ENCODE measurements around the gene TMX1. TPM values are rescaled to one million over a fixed set of nuclear protein-coding genes. Genes with fewer than 3 reads are reported as not detected.
"Not testable (repeated sequence)": the region's sequence is repeated elsewhere in the genome, so short reads cannot be mapped to it uniquely, and the experiment has no call there.

TMX1 gene
- 34.8 TPM for total RNA-seq

DNA sequence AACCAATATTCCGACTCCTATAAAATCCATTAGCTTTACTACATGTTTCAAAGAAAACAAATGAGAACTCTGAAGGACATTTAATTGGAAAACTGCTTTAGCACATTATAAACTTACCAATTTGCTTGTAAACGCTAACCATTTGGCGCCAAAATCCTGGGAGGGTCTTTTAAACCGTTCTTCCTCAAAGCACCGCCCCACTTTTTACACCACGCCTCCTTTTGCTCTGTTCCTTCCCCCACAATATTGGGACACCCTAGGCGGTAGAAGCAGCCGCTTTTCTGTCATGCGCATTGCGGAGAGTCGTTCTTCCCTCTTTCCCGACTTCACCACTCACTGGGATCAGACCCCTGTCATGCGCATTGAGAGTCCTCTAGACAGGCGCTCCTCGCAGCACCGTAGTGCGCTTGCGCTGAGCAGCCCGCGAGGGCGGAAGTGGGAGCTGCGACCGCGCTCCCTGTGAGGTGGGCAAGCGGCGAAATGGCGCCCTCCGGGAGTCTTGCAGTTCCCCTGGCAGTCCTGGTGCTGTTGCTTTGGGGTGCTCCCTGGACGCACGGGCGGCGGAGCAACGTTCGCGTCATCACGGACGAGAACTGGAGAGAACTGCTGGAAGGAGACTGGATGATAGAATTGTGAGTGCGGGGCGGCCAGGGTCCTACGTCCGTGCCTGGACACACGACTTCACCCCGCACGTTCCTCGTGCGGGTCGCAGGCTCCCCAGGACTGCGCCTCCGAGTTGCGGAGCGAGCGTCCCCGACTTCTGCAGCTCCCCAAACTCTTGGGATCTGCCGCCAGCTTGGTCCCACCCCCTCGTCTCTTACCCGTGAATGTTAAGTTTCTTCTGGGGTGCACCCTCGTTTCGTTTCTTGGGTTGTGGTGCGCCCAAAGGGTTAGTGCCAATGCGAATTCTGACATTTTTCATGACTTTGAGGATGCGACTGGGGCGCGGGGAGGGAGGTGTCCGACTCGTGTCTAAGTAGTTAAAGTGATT is at the start of gene TMX1:
Gene TMX1 (plus strand): TSS at position 435 of the 991 bp plus-strand sequence. CDS start 46 bp downstream, at position 481.
- peaks cover 38% of the 10 kb centered on the region for H3K4me1 ChIP-seq (ENCODE audit: insufficient read depth, low read length)
- H3K27me3 ChIP-seq (ENCODE audit: insufficient read depth, low read length) = no peaks in the 10 kb centered on the region
- no peaks in the 10 kb centered on the region for H3K9me3 ChIP-seq (ENCODE audit: low read depth, low read length)
- peak within 1 kb of the TSS; percentile 81 for H3K4me3 ChIP-seq (ENCODE audit: low read length)

DNA sequence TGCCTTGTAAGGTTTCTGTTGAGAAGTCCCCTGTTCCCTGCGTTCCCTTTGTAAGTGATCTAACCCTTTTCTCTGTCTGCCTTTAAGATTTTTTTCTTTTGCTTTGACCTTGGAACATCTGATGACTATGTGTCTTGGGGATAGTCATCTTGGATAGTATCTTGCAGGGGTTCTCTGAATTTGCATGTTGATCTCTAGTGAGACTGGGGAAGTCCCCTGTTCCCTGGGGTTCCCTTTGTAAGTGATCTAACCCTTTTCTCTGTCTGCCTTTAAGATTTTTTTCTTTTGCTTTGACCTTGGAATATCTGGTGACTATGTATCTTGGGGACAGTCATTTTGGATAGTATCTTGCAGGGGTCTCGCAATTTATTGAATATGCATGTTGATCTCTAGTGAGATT is 38.2 kb upstream of the TMX1 start:
- Histone ChIP-seq H3K27me3 (ENCODE audit: insufficient read depth, low read length) (no peaks in the 10 kb centered on the region), H3K4me1 (ENCODE audit: insufficient read depth, low read length) (peaks cover 5% of the 10 kb centered on the region), H3K4me3 (ENCODE audit: low read length) (no peak overlapping the region), H3K9me3 (ENCODE audit: low read depth, low read length) (no peaks in the 10 kb centered on the region)

DNA sequence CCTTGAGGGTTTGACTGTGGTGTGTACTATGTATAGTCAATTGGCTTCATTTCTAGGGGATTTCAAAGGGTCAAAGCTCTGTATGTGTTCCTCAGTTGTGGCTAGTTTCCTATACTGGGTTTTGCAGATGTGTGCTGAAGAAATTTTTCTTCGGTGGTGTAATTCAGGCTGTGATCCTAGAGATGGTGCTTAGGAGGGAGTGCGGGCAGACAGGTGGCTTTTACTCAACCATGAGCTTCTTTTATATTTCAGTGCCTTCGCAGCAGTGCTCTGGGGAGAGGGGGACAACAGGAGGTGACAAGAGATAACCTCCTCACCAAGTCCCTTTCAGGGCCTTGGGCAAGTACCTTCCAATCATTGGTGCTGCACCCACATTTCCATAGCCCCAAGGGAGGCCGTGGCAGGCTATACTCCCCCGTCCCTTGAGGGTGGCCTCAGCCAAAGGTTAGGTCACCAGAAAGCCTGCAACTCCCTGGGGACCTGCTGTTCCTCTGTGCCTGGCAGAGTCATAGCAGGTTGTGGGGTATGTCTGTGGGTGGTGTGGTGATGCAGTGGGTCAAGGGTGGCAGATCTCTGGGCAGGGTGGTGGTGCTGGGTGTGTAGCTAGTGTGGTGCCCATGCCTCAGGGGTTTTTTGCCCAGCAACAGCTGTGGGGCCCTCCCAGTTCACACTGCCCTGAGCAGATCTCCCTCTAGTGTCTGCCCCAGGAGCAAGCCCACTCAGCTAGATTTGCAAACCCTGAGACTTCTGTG is 37.0 kb upstream of the TMX1 start:
- Histone ChIP-seq H3K27me3 (ENCODE audit: insufficient read depth, low read length) (no peaks in the 10 kb centered on the region), H3K9me3 (ENCODE audit: low read depth, low read length) (no peaks in the 10 kb centered on the region), H3K4me1 (ENCODE audit: insufficient read depth, low read length) (peaks cover 5% of the 10 kb centered on the region), H3K4me3 (ENCODE audit: low read length) (no peak overlapping the region)

DNA sequence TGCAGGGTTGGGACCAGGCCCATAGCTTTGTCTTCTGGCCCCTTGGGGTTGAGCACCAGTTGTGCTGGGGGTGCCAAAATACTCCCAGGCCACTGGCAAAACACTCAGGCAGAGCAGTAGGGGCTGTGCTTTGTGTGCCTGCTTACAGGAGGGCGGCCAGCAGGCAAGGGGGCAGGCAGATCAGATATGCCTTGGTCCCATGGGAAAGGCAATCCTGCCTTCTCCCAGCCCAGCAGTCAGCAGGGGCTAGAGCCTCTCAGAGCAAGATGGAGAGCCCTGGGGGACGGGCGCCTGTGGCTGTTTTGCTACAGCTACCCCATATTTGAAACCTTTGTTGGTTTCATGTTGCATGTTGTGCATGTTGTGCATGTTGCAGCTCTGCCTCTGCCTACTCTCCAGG is 36.2 kb upstream of the TMX1 start:
- H3K4me1 ChIP-seq (ENCODE audit: insufficient read depth, low read length) = peaks cover 5% of the 10 kb centered on the region
- H3K4me3 ChIP-seq (ENCODE audit: low read length) = no peak overlapping the region
- no peaks in the 10 kb centered on the region for H3K9me3 ChIP-seq (ENCODE audit: low read depth, low read length)
- H3K27me3 ChIP-seq (ENCODE audit: insufficient read depth, low read length) = no peaks in the 10 kb centered on the region

GRCh38 chr14:51205486-51205885 is 34.6 kb upstream of the TMX1 start:
- H3K9me3 ChIP-seq (ENCODE audit: low read depth, low read length) = no peaks in the 10 kb centered on the region
- H3K4me3 ChIP-seq (ENCODE audit: low read length) = no peak overlapping the region
- no peaks in the 10 kb centered on the region for H3K27me3 ChIP-seq (ENCODE audit: insufficient read depth, low read length)
- H3K4me1 ChIP-seq (ENCODE audit: insufficient read depth, low read length) = peaks cover 5% of the 10 kb centered on the region

DNA sequence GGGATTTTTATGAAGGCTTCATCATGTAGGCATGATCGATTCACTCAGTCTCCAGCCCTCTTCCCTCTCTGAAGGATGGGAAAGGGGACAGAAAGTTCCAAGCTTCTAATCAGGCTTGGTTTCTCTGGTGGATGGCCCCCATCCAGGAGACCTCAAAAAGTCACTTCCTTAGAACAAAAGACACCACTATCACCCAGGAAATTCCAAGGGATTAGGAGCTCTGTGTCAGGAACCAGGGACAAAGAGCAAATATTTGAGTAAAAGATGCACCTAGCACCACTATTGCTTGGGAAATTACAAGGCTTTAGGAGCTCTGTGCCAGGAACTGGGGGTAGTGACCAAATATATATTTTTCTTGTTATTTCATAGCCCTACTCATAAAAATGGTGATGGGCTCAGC is 33.6 kb upstream of the TMX1 start:
- H3K9me3 ChIP-seq (ENCODE audit: low read depth, low read length) = no peaks in the 10 kb centered on the region
- no peak overlapping the region for H3K4me3 ChIP-seq (ENCODE audit: low read length)
- H3K27me3 ChIP-seq (ENCODE audit: insufficient read depth, low read length) = no peaks in the 10 kb centered on the region
- H3K4me1 ChIP-seq (ENCODE audit: insufficient read depth, low read length) = peaks cover 5% of the 10 kb centered on the region

DNA sequence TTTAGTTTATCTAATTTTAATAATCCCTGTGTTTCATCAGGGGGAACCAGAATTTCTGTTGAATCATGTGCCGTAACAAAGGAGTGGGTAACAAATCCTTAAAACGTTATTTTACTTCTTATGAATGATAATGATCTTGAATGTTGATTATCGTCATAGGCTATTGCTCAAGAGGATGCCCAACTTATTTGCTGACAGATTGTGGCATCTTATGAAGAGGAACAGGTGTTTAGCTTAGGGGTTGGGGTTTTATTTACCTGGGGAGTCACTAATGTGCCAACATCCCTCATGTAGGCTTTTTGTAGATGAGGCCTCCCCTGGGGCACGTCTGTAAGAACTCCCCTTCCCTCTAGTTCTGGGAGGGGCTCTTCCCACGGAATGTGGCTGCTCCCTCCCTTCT is 32.4 kb upstream of the TMX1 start:
- Histone ChIP-seq H3K4me3 (ENCODE audit: low read length) (no peak overlapping the region), H3K27me3 (ENCODE audit: insufficient read depth, low read length) (no peaks in the 10 kb centered on the region), H3K9me3 (ENCODE audit: low read depth, low read length) (no peaks in the 10 kb centered on the region), H3K4me1 (ENCODE audit: insufficient read depth, low read length) (peaks cover 5% of the 10 kb centered on the region)

- H3K27me3 ChIP-seq (ENCODE audit: insufficient read depth, low read length) = no peaks in the 10 kb centered on the region
- no peaks in the 10 kb centered on the region for H3K4me1 ChIP-seq (ENCODE audit: insufficient read depth, low read length)
- no peak overlapping the region for H3K4me3 ChIP-seq (ENCODE audit: low read length)
- H3K9me3 ChIP-seq (ENCODE audit: low read depth, low read length) = no peaks in the 10 kb centered on the region
Measured at GRCh38 chr14:51208982-51209381, 31.1 kb upstream of the TMX1 start.

GRCh38 chr14:51209457-51209856 is 30.6 kb upstream of the TMX1 start:
- no peaks in the 10 kb centered on the region for H3K9me3 ChIP-seq (ENCODE audit: low read depth, low read length)
- H3K4me1 ChIP-seq (ENCODE audit: insufficient read depth, low read length) = no peaks in the 10 kb centered on the region
- H3K4me3 ChIP-seq (ENCODE audit: low read length) = no peak overlapping the region
- H3K27me3 ChIP-seq (ENCODE audit: insufficient read depth, low read length) = no peaks in the 10 kb centered on the region

GRCh38 chr14:51210594-51210993 is 29.5 kb upstream of the TMX1 start:
- no peaks in the 10 kb centered on the region for H3K27me3 ChIP-seq (ENCODE audit: insufficient read depth, low read length)
- no peak overlapping the region for H3K4me3 ChIP-seq (ENCODE audit: low read length)
- no peaks in the 10 kb centered on the region for H3K9me3 ChIP-seq (ENCODE audit: low read depth, low read length)
- H3K4me1 ChIP-seq (ENCODE audit: insufficient read depth, low read length) = no peaks in the 10 kb centered on the region

DNA sequence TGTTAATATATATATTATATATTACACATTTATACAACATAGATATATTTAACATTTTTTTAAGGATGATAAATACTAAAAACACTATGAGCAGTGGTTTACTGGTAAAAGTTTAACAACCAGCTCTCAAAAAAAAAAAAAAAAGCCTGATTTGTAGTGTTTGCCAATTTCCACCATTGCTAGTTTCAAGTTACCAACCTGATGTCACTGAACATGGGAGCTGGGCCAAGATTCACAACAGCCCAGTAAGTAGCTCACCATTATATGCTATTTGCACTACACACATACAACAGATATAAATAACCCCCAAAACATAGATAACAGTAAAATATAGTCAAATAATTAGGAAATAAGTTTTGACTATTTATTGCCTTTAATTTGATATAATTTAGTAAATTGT is 28.9 kb upstream of the TMX1 start:
- Histone ChIP-seq H3K9me3 (ENCODE audit: low read depth, low read length) (no peaks in the 10 kb centered on the region), H3K27me3 (ENCODE audit: insufficient read depth, low read length) (no peaks in the 10 kb centered on the region), H3K4me1 (ENCODE audit: insufficient read depth, low read length) (no peaks in the 10 kb centered on the region), H3K4me3 (ENCODE audit: low read length) (no peak overlapping the region)

GRCh38 chr14:51216602-51217001 is 23.4 kb upstream of the TMX1 start:
- Histone ChIP-seq H3K9me3 (ENCODE audit: low read depth, low read length) (no peaks in the 10 kb centered on the region), H3K27me3 (ENCODE audit: insufficient read depth, low read length) (no peaks in the 10 kb centered on the region), H3K4me3 (ENCODE audit: low read length) (no peak overlapping the region), H3K4me1 (ENCODE audit: insufficient read depth, low read length) (peaks cover 4% of the 10 kb centered on the region)

DNA sequence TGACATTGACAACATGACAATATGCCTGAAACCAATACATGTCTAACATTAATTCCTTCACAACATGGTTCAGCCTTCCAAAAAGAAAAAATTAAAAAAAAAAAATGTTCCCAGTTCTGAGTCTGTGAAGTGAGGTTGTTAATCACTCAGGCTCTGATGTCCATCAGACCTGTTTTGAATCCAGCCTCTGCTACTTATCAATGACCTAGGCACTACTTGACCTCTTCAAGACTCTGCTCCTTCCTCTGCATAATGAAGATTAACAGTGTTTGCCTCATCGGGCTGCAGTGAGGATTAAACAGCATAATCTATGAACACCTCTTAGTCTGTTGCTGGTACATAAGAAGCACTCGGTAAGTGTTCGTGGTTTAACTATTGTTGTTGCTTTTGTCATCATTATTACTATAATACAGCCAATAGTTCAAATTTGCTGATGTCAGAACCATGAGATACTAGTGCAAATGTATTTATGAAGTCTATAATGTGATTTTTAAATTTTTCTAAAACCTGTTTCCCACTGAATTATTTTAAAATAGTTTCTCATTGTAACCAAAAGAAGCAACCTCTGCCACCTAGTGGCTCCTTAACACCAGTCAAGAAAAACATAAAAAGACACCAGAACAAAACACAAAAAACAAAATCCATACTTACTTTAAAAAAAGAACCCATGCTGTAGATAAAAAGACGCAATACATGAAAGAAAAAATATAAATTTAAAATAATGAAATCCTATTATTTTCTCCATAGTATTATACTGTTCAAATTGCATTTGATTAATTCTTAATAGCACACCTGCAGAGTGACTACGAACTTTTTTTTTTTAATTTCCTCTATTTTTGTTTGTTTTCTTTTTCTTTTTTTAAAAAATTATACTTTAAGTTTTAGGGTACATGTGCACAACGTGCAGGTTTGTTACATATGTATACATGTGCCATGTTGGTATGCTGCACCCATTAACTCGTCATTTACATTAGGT is 20.3 kb upstream of the TMX1 start:
- Histone ChIP-seq H3K27me3 (ENCODE audit: insufficient read depth, low read length) (no peaks in the 10 kb centered on the region), H3K9me3 (ENCODE audit: low read depth, low read length) (no peaks in the 10 kb centered on the region), H3K4me1 (ENCODE audit: insufficient read depth, low read length) (peaks cover 4% of the 10 kb centered on the region), H3K4me3 (ENCODE audit: low read length) (no peak overlapping the region)

DNA sequence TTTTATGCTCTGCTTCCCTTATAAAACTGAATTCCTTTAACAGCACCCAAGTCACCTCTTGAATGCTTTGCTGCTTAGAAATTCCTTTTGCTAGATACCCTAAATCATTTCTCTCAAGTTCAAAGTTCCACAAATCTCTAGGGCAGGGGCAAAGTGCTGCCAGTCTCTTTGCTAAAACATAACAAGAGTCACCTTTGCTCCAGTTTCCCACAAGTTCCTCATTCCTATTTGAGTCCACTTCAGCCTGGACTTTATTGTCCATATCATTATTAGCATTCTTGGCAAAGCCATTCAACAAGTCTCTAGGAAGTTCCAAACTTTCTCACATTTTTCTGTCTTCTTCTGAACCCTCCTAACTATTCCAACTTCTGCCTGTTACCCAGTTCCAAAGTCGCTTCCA is 16.6 kb upstream of the TMX1 start:
- H3K4me3 ChIP-seq (ENCODE audit: low read length); H3K4me1 ChIP-seq (ENCODE audit: insufficient read depth, low read length); H3K27me3 ChIP-seq (ENCODE audit: insufficient read depth, low read length); H3K9me3 ChIP-seq (ENCODE audit: low read depth, low read length): not testable (repeated sequence)

Data from mononuclear cell (primary cell).